ENCODE results near the gene INSR.
"Not testable (repeated sequence)": the region's sequence is repeated elsewhere in the genome, so short reads cannot be mapped to it uniquely, and the experiment has no call there.

- TF ChIP-seq CTCF, POLR2A (IDR thresholded peaks at IDR 0.05): not testable (repeated sequence)
Measured at GRCh38 chr19:7147119-7147675, 147.0 kb downstream of the INSR start.
